GM12801 (cell line): ENCODE results near the gene WSB2.

ENCODE experiments used
- TF ChIP-seq, protein P1 (sequence below): IDR thresholded peaks from one replicate; pipeline ENCODE4 v1.5.1; 2011; ENCODE audit warnings: control low read depth; ENCODE audit not compliant: insufficient read length; ENCODE audit errors: extremely low read depth

WSB2 gene

DNA sequence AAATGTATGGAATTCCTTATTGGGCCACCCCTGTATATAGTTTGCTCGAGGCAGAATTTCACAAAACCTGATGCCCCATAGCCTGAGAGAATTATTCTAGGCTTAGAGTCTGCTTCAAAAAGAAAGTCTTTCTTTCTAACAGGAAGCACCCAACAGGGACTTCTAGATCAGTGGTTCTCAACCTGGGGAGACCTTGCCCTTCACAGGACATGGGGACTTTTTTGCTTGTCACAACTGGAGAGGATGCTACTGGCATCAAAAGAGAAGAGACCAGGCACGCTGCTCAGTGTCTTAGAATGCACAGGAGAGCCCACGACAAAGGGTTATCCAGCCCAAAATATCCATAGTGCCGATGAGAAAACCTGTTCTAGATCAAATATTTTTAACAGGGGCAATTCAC, 18.9 kb downstream of the WSB2 start:
- TF ChIP-seq, protein P1, sequence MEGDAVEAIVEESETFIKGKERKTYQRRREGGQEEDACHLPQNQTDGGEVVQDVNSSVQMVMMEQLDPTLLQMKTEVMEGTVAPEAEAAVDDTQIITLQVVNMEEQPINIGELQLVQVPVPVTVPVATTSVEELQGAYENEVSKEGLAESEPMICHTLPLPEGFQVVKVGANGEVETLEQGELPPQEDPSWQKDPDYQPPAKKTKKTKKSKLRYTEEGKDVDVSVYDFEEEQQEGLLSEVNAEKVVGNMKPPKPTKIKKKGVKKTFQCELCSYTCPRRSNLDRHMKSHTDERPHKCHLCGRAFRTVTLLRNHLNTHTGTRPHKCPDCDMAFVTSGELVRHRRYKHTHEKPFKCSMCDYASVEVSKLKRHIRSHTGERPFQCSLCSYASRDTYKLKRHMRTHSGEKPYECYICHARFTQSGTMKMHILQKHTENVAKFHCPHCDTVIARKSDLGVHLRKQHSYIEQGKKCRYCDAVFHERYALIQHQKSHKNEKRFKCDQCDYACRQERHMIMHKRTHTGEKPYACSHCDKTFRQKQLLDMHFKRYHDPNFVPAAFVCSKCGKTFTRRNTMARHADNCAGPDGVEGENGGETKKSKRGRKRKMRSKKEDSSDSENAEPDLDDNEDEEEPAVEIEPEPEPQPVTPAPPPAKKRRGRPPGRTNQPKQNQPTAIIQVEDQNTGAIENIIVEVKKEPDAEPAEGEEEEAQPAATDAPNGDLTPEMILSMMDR: no peak

GRCh38 chr12:118038137-118038536, 22.8 kb downstream of the WSB2 start:
- TF ChIP-seq, protein P1: no peak

- TF ChIP-seq, protein P1: no peak
Observed at GRCh38 chr12:118036672-118037411, 24.1 kb downstream of the WSB2 start.

GRCh38 chr12:118035190-118036041, 25.6 kb downstream of the WSB2 start:
- TF ChIP-seq, protein P1: no peak

DNA sequence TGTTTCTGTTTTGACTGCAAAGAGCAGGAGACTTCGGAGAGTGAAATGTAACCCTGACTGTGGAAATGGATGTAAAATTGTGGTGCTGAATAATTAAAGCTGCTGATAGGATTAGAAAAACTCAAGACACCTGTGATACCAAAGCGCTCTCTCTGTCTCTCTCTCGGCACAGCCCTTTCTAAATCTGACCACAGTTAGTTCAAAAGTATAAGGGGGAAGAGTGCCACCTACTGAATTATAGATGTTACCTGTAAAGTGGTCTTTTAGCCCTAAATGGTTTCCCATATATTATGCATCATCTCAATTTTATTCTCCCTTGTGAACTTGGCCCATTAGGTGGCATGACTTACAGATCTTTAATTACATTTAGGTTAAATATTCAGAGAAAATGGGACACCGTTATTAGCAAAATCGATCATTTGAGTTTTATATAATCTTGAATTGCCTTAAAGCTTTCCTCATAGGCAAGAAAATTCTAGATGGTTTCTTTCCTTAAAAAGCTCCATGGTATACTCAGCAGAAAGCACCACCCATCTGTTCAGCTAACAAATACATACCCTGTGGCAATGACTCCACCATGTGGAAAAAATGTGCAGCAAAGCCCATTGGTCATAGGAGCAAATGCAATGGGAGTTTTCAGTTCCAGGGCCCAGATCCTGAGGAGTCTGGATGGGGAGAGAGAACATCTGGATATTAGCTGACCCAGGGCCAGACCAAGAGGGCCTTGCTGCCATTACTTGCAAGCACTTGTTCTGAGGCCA, 26.4 kb downstream of the WSB2 start:
- TF ChIP-seq, protein P1: no peak

GRCh38 chr12:118033902-118034301, 27.1 kb downstream of the WSB2 start:
- TF ChIP-seq, protein P1: no peak

GRCh38 chr12:118033323-118033722, 27.7 kb downstream of the WSB2 start:
- TF ChIP-seq, protein P1: no peak
